OCI-LY3 (cell line): ENCODE data around the gene SUPT3H.

Experiments used
- H2AFZ ChIP-seq: fragments of 200-600, 300-600 bp; shearing (Covaris generic); 2 replicates; pipeline ENCODE4 v1.6.0; 2014; ENCODE audit warnings: antibody characterized with exemption, low read depth, low read length
- H3K27ac ChIP-seq: fragments of 200-600, 300-600 bp; sonication (generic); 2 replicates; pipeline ENCODE4 v1.5.1; 2014; ENCODE audit warnings: mild to moderate bottlenecking, low read length, moderate library complexity, mixed read lengths
- H3K27me3 ChIP-seq: fragments of 200-600, 300-600 bp; sonication (generic); 2 replicates; pipeline ENCODE4 v1.6.1; 2014; ENCODE audit warnings: low read depth, low read length, mixed read lengths
- H3K36me3 ChIP-seq: fragments of 200-600, 300-600 bp; sonication (generic); replicated peaks from 2 replicates; pipeline ENCODE3; 2014; ENCODE audit warnings: low read depth, low read length, mixed read lengths
- H3K4me1 ChIP-seq: fragments of 300-600, 200-600 bp; sonication (generic); 2 replicates; pipeline ENCODE4 v1.6.1; 2014; ENCODE audit warnings: low read length, mixed read lengths
- H3K4me2 ChIP-seq: fragments of 200-600, 300-600 bp; sonication (generic); 2 replicates; pipeline ENCODE4 v1.6.1; 2014; ENCODE audit warnings: low read length, mixed read lengths
- H3K4me3 ChIP-seq: fragments of 300-600, 200-600 bp; sonication (generic); 2 replicates; pipeline ENCODE4 v1.5.1; 2014; ENCODE audit warnings: antibody characterized with exemption, mild to moderate bottlenecking, low read length, moderate library complexity
- H3K79me2 ChIP-seq: fragments of 300-600, 200-600 bp; shearing (Covaris generic); 2 replicates; pipeline ENCODE4 v1.6.1; 2014; ENCODE audit warnings: mild to moderate bottlenecking, low read length, mixed read lengths
- H3K9ac ChIP-seq: fragments of 300-600, 200-600 bp; shearing (Covaris generic); 2 replicates; pipeline ENCODE4 v1.6.0; 2014; ENCODE audit warnings: mild to moderate bottlenecking, low read length, moderate library complexity
- H3K9me3 ChIP-seq: fragments of 200-600, 300-600 bp; shearing (Covaris generic); 2 replicates; pipeline ENCODE4 v1.6.1; 2014; ENCODE audit warnings: low read length, mixed read lengths; ENCODE audit not compliant: insufficient read depth
- H4K20me1 ChIP-seq: fragments of 200-600, 300-600 bp; sonication (generic); 2 replicates; pipeline ENCODE4 v1.6.1; 2016; ENCODE audit warnings: low read length, mixed read lengths; ENCODE audit not compliant: insufficient read depth
- EZH2phosphoT487 ChIP-seq: fragments of 200-600 bp; shearing (Covaris generic); IDR thresholded peaks from 2 replicates; pipeline ENCODE4 v1.6.1; 2018; ENCODE audit warnings: antibody characterized with exemption, mixed run types, low read depth
- TF ChIP-seq, protein P1 (sequence below): fragments of 200-600, 300-600 bp; sonication (generic); IDR thresholded peaks from 2 replicates; pipeline ENCODE4 v1.5.1; 2014; ENCODE audit warnings: antibody characterized with exemption, low read length, low read depth

The SUPT3H gene

DNA sequence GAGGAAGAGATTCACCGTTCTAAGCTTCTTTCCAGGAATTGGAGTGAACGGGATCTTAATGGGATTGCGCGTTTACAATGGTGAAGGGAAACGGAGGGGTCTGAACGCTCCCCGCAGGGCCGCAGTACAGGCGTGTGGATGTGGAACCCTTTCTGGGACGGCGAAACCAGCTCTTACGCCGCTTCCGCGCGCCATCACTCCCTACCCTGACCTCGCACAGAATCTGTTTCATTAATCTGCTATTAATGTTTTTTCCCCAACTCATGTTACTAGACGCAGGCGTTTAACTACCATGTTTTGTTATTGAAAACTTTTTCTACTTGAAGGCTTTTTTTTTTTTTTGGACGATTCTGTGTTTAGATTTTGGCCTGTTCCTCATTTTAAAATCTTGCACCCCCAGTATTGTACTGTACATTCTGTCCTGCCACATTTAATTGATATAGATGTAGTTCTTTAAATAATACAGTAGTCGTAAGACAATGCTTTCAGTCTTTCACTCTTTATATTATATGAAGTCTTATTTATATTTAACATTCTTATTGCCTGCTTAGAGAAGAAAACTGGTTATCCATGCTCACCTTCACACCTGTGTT lies 696 bp upstream of the SUPT3H start:
- Histone ChIP-seq H3K9ac (peak overlapping the region; percentile 94), H2AFZ (peak overlapping the region; percentile 86), H3K27me3 (no peaks in the 10 kb centered on the region), H3K4me3 (peak overlapping the region; percentile 88), H3K4me1 (peaks cover 10% of the 10 kb centered on the region), H4K20me1 (no peaks in the 10 kb centered on the region), H3K27ac (peak overlapping the region; percentile 84), H3K36me3 (no peaks in the 10 kb centered on the region), H3K79me2 (peaks cover 8% of the 10 kb centered on the region), H3K4me2 (peak overlapping the region; percentile 92), H3K9me3 (no peaks in the 10 kb centered on the region)
- TF ChIP-seq, protein P1, sequence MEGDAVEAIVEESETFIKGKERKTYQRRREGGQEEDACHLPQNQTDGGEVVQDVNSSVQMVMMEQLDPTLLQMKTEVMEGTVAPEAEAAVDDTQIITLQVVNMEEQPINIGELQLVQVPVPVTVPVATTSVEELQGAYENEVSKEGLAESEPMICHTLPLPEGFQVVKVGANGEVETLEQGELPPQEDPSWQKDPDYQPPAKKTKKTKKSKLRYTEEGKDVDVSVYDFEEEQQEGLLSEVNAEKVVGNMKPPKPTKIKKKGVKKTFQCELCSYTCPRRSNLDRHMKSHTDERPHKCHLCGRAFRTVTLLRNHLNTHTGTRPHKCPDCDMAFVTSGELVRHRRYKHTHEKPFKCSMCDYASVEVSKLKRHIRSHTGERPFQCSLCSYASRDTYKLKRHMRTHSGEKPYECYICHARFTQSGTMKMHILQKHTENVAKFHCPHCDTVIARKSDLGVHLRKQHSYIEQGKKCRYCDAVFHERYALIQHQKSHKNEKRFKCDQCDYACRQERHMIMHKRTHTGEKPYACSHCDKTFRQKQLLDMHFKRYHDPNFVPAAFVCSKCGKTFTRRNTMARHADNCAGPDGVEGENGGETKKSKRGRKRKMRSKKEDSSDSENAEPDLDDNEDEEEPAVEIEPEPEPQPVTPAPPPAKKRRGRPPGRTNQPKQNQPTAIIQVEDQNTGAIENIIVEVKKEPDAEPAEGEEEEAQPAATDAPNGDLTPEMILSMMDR, result no peak
- no peak for TF ChIP-seq EZH2phosphoT487

DNA sequence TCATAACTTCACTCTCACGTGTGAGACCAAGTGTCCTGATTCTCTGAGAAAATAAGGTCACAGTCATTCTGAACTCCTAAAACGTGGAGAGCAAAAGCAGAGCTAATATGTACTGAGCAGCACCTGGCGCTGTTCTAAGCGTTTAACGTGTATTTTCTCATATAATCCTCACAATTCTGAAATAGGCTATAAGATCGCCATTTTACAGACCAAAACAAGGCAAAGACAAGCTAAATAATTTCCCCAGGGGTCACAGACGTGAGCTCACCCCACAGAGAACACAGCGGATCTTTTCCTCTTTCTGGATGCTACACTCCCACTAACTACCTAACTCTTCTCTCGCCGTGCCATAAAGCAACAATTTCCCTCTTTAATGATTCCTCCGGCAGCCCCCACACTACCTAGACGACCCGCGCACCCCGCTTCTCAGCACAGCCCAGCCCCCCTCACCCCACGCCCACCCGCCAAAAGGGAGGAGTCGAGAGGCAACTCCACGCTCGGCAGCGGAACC lies 636 bp downstream of the SUPT3H start:
- Histone ChIP-seq H3K27ac (peak overlapping the region; percentile 84), H3K4me3 (peak overlapping the region; percentile 88), H2AFZ (peak overlapping the region; percentile 97), H3K79me2 (peaks cover 8% of the 10 kb centered on the region), H3K27me3 (no peaks in the 10 kb centered on the region), H4K20me1 (no peaks in the 10 kb centered on the region), H3K9me3 (no peaks in the 10 kb centered on the region), H3K36me3 (no peaks in the 10 kb centered on the region), H3K4me1 (peaks cover 11% of the 10 kb centered on the region), H3K4me2 (peak overlapping the region; percentile 92), H3K9ac (peak overlapping the region; percentile 94)
- TF ChIP-seq, protein P1, result 0 out of 2 replicates have a peak, but pooled peaks have one; percentile 15
- no peak for TF ChIP-seq EZH2phosphoT487

DNA sequence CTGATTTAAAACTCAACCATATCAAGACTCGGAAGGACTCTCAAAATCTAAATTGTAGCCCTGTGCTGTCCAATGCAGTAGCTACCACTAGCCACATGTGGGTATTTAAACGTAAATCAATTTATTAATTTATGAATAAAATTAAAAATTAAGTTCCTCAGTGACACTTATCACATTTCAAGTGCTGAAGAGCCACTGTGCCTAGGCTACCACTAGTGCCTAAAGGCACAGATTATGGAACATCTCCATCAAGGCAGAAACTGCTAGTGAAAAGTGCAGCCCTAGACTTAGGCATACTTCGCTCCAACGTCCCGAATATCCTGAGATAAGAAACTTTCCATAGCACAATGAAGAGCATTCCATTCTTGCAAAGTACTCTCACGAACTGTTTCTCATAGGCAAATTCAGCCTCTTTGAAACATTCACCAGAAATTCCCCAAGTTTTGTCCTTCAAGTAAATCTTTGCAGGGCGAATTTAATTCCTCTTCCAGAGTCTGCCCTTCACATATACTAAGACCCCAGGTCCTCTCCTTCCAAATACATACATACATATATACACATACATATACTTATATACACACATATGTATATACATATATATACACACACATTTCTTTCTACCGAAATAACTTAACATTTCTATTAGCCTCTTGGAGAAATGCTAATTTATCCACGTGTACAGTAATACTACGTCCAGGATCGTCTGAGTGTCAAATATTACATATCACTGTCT lies 1.3 kb downstream of the SUPT3H start:
- Histone ChIP-seq H3K9me3 (no peaks in the 10 kb centered on the region), H3K27me3 (no peaks in the 10 kb centered on the region), H3K4me2 (peak overlapping the region; percentile 92), H3K4me1 (peaks cover 16% of the 10 kb centered on the region), H3K36me3 (no peaks in the 10 kb centered on the region), H3K79me2 (peaks cover 8% of the 10 kb centered on the region), H3K9ac (peak overlapping the region; percentile 94), H3K27ac (peak overlapping the region; percentile 84; the same call in 1 of the 2 replicates), H3K4me3 (peak overlapping the region; percentile 88), H4K20me1 (no peaks in the 10 kb centered on the region), H2AFZ (peak overlapping the region; percentile 97)
- TF ChIP-seq EZH2phosphoT487, result no peak
- TF ChIP-seq, protein P1, result no peak

DNA sequence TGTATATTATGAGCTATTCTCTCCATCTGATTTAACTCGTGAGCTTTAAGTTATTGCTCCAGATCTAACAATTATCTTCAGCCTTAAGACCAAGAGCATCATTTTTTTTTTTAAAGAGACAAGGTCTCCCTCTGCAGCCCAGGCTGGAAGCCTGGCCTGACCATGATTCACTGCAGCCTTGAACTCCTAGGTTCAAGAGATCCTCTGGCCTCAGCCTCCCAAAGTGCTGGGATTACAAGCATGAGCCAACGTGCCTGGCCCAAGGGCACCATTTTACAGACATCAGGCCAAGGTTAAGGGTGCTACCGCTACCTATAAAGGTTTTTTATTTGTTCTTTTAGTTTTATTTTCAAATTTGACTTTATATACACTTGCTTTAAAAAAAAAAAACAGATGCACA lies 2.3 kb downstream of the SUPT3H start:
- no peak overlapping the region for H3K4me3 ChIP-seq
- H3K4me1 ChIP-seq, result peaks cover 17% of the 10 kb centered on the region
- no peak overlapping the region for H3K27ac ChIP-seq
- no peaks in the 10 kb centered on the region for H4K20me1 ChIP-seq
- peaks cover 8% of the 10 kb centered on the region for H3K79me2 ChIP-seq
- no peak overlapping the region for H2AFZ ChIP-seq
- H3K9me3 ChIP-seq, result no peaks in the 10 kb centered on the region
- H3K27me3 ChIP-seq, result no peaks in the 10 kb centered on the region
- TF ChIP-seq, protein P1, result peak; percentile 18
- TF ChIP-seq EZH2phosphoT487, result no peak
- H3K36me3 ChIP-seq, result no peaks in the 10 kb centered on the region
- no peak overlapping the region for H3K9ac ChIP-seq
- no peak overlapping the region for H3K4me2 ChIP-seq
